Ovary (tissue), 9 donors: ENCODE measurements around the gene LCN2. TPM values are rescaled to one million over a fixed set of nuclear protein-coding genes. Genes with fewer than 3 reads are reported as not detected.

Source experiments
- DNase-seq, 5 donors: peaks; one replicate each; pipeline ENCODE4 v3.0.0-alpha.2; 2019 to 2020
- H3K27ac ChIP-seq, 2 donors: fragments of 200-600 bp; one replicate each; pipeline versions ENCODE4 v1.5.1 to v1.8.0; 2019 to 2022
- H3K27me3 ChIP-seq: fragments of 200-600 bp; one replicate; pipeline ENCODE4 v1.8.0; 2022
- H3K36me3 ChIP-seq: fragments of 200-600 bp; sonication (generic); one replicate; pipeline ENCODE4 v1.5.1; 2019
- H3K4me1 ChIP-seq: one replicate; pipeline ENCODE4 v1.8.1; 2013; ENCODE audit warnings: mild to moderate bottlenecking, moderate library complexity; ENCODE audit not compliant: insufficient read depth
- H3K4me3 ChIP-seq: fragments of 200-600 bp; sonication (generic); one replicate; pipeline ENCODE4 v1.5.1; 2017
- H3K9me3 ChIP-seq, 2 donors: fragments of 200-600 bp in 1 of 2; sonication (generic) in 1 of 2; one replicate each; pipeline versions ENCODE4 v1.5.1 to v1.8.1; 2013 to 2019; ENCODE audit warnings: mild to moderate bottlenecking in 1 of 2, moderate library complexity in 1 of 2
- EP300 ChIP-seq: sonication (generic); formaldehyde crosslinking; IDR thresholded peaks from one replicate; pipeline ENCODE4 v1.6.1; 2017; ENCODE audit warnings: antibody characterized with exemption
- POLR2A ChIP-seq: fragments of 450-650 bp; IDR thresholded peaks from one replicate; pipeline ENCODE4 v1.6.1; 2017; ENCODE audit warnings: antibody characterized with exemption, mild to moderate bottlenecking, moderate library complexity
- WGBS, 3 donors: extraction: QIAGEN DNeasy Blood & Tissue Kit in 1 of 3; methylation state at CpG; one replicate each; pipeline versions ENCODE4 v1.1.5 to v1.1.7; 2013 to 2017; 5-methylcytosine and 5-hydroxymethylcytosine counted together
- intact Hi-C, 4 donors: fragments of 100-400 bp; cut with DNase I; formaldehyde crosslinking; loops; one replicate each; pipeline versions ENCODE4 v1.11.0 to v1.15.1; 2022 to 2023
- polyA plus RNA-seq, 2 donors: library from polyadenylated mRNA; stranded (reverse); fragments of 200-250 nt in 1 of 2; fragments of 350-450 nt in 1 of 2; fragmentation: Illumina TruSeq in 1 of 2; extraction: RNeasy Lipid Tissue Mini Kit (QIAGEN cat#74804) in 1 of 2; gene quantifications; one replicate each; pipeline ENCODE4 v1.2.3, GENCODE V29; 2013 to 2014
- total RNA-seq, 7 donors: library from RNA; depleted of rRNA in 2 of 7; stranded (reverse); fragments of >200 nt in 2 of 7; fragmentation: NEBNext Ultra II Directional in 3 of 7; extraction: Animal tissue kit (Norgen Biotek cat#: 25700) in 3 of 7; gene quantifications; one replicate each; pipeline versions ENCODE4 v1.1.0 to v1.2.4, GENCODE V29; 2016 to 2023
- TF ChIP-seq, protein P1 (sequence below), 3 donors: fragments of 450-650 bp in 2 of 3; fragments of 200-600 bp in 1 of 3; IDR thresholded peaks; one replicate each; pipeline versions ENCODE4 v1.5.1 to v1.8.0; 2016 to 2022; ENCODE audit warnings: antibody characterized with exemption in 3 of 3, mild to moderate bottlenecking in 1 of 3
- donor health status: DM: no; HTN: no; CAD: no; lungs with moderate emphysema.
- donor health status: DM: no; HTN: no; CAD: no.
- donor health status: Bipolar disorder and iron deficiency.
- donor health status: DM: yes; HTN: yes; CAD: no.
- donor health status: DM: no; HTN: no; CAD: no.
- donor health status: DM: yes; HTN: yes; CAD: no.

Gene LCN2
- total and polyA plus RNA-seq, 9 donors = 0.33 to 19.5 (median 3.6) TPM; not detected in 2

DNA sequence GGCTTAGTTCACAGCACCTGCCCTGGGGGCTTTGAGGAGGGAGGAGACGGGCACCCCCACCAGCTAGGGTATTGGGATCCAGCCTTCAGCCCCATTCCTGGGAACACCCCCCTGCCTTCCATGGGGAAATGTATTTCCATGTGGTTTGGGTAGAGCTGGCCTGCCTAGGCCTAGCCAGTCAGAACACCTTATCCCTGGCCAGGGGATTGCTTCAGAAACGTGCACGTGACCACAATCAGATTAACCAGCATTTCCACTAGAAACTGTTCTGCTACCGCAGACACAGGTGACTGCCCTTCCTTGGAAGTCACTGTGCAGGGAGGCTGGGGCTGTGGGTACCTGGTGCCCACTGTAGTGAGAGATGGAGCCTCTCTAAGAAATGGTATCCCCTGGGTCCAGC lies 24.8 kb downstream of the LCN2 start:
- intact Hi-C loops = no loop called here
- Histone ChIP-seq H3K4me3 (no peak overlapping the region), H3K27ac (no peak overlapping the region), H3K27me3 (no peaks in the 10 kb centered on the region), H3K4me1 (peaks cover 2% of the 10 kb centered on the region), H3K9me3 (no peaks in the 10 kb centered on the region), H3K36me3 (no peaks in the 10 kb centered on the region)
- 83 to 98% (median 91%) methylated on average over 4 of the region's 4 CpGs for WGBS, 3 donors
- no peak for DNase-seq
- TF ChIP-seq, protein P1, sequence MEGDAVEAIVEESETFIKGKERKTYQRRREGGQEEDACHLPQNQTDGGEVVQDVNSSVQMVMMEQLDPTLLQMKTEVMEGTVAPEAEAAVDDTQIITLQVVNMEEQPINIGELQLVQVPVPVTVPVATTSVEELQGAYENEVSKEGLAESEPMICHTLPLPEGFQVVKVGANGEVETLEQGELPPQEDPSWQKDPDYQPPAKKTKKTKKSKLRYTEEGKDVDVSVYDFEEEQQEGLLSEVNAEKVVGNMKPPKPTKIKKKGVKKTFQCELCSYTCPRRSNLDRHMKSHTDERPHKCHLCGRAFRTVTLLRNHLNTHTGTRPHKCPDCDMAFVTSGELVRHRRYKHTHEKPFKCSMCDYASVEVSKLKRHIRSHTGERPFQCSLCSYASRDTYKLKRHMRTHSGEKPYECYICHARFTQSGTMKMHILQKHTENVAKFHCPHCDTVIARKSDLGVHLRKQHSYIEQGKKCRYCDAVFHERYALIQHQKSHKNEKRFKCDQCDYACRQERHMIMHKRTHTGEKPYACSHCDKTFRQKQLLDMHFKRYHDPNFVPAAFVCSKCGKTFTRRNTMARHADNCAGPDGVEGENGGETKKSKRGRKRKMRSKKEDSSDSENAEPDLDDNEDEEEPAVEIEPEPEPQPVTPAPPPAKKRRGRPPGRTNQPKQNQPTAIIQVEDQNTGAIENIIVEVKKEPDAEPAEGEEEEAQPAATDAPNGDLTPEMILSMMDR (IDR thresholded peaks at IDR 0.05) = no peak
- TF ChIP-seq POLR2A (no peak), EP300 (no peak)

DNA sequence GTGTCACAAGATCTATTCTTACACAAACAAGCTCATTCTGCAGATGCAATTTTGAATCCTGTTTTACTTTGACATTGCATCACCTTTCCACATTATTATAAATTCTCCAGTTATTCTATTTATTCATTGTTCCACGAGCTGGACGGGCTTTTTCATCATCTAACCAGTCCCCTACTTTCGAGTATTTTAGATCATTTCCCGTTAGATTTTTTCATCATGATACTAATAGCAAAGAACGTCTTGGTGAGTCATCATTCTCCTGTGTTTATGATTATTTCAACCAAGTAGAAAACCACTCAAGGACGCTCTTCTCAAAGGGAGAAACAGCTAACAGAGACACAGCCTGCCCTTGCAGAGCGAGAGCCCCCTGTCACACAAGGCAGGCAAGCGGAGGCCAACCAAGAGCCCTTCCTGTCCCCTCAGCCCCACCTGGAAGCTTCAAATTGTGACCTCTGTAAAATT lies 25.9 kb downstream of the LCN2 start:
- Histone ChIP-seq H3K27ac (peak overlapping the region in 1 of 2 donors; percentile 70), H3K4me3 (no peak overlapping the region), H3K9me3 (no peaks in the 10 kb centered on the region), H3K27me3 (no peaks in the 10 kb centered on the region), H3K4me1 (peaks cover 2% of the 10 kb centered on the region), H3K36me3 (no peaks in the 10 kb centered on the region)
- no peak for DNase-seq
- WGBS, 3 donors = 19 to 39% (median 20%) methylated on average over 8 of the region's 8 CpGs
- intact Hi-C loops = no loop called here
- TF ChIP-seq, protein P1 (IDR thresholded peaks at IDR 0.05) = no peak
- TF ChIP-seq POLR2A = no peak
- TF ChIP-seq EP300 = no peak

DNA sequence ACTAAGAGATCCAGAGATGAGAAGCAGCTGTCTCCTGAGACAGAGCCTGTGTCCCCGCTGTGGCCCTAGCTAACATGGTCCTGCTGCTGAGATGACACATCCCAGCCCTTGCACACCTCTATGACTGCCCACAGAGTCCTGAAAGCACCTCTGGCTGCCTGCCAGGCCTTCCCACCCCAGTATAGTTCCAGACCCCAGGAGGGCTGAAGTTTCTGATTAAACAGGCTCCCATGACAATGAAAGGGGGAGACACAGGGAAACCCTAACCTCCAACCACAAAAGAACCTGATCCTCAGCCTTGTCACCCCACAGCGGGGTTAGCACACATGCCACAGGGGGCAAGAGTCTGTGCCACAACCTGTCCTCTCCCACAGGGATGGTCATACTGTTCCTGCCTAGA lies 26.5 kb downstream of the LCN2 start:
- Histone ChIP-seq H3K4me1 (peaks cover 2% of the 10 kb centered on the region), H3K36me3 (no peaks in the 10 kb centered on the region), H3K4me3 (no peak overlapping the region), H3K27ac (peak overlapping the region in 1 of 2 donors; percentile 57), H3K9me3 (no peaks in the 10 kb centered on the region), H3K27me3 (no peaks in the 10 kb centered on the region)
- WGBS, 3 donors = 64 to 71% (median 68%) methylated on average over 2 of the region's 2 CpGs
- intact Hi-C loops = no loop called here
- DNase-seq = peak in 2 of 5 donors; percentile 56 to 59
- TF ChIP-seq POLR2A = no peak
- no peak for TF ChIP-seq EP300
- TF ChIP-seq, protein P1 (IDR thresholded peaks at IDR 0.05) = no peak

DNA sequence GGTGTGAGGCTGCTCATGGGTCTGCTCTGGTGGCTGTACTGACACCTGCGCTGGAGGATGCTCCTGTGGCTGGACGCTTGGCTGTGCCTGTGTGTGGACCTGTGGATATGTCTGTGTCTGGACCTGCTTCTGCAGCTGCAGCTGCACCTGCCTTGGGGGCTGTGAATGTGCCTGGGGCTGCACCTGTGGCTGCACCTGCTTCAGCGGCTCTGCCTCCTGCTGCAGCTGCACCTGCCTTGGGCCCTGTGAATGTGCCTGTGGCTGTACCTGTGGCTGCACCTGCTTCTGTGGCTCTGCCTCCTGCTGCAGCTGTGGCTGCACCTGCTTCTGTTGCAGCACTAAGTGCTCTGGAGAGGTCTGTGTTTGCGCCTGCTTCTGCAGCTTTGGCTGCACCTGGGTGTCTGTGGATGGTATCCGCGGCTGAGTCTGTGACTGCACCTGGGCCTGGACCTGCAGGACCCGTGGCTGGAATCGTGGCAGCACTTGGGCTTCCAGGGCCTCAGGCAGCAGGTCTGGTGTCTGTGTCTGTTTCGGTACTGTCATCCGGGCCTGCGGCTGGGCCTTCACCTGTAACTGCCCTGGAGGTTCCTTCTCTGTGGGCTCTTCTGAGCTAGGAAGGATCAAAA lies 29.7 kb downstream of the LCN2 start:
- Histone ChIP-seq H3K4me3 (no peak overlapping the region), H3K27me3 (no peaks in the 10 kb centered on the region), H3K27ac (no peak overlapping the region), H3K36me3 (no peaks in the 10 kb centered on the region), H3K9me3 (no peaks in the 10 kb centered on the region), H3K4me1 (peaks cover 2% of the 10 kb centered on the region)
- no peak for DNase-seq
- intact Hi-C loops = no loop called here
- no peak for TF ChIP-seq EP300
- TF ChIP-seq, protein P1 (IDR thresholded peaks at IDR 0.05) = no peak
- no peak for TF ChIP-seq POLR2A
- WGBS, 3 donors = 97 to 100% (median 97%) methylated on average over 11 of the region's 11 CpGs
